Spleen (tissue), 11 donors: Measurements from ENCODE around the gene GTF2I. TPM values are rescaled to one million over a fixed set of nuclear protein-coding genes. Genes with fewer than 3 reads are reported as not detected.
A peak's percentile ranks its signal among the peaks of the same experiment; 100 is the strongest.
"Not testable (repeated sequence)": the region's sequence is repeated elsewhere in the genome, so short reads cannot be mapped to it uniquely, and the experiment has no call there.

Source experiments
- DNase-seq: peaks from one replicate; pipeline ENCODE4 v3.0.0-alpha.2; 2020
- H3K27ac ChIP-seq, 8 donors: fragments of 200-600 bp; sonication (generic) in 7 of 8; 1 replicate in 4 of 8; 2 replicates in 4 of 8; pipeline versions ENCODE4 v1.5.0 to v1.8.0; 2016 to 2021; ENCODE audit warnings: inconsistent platforms in 4 of 8, mild to moderate bottlenecking in 4 of 8, moderate library complexity in 1 of 8
- H3K27me3 ChIP-seq, 7 donors: fragments of 200-600 bp; sonication (generic) in 6 of 7; replicated peaks in 1 of 7; 1 replicate in 4 of 7; 2 replicates in 3 of 7; pipeline versions ENCODE4 v1.5.0 to v1.8.0; 2016 to 2021; ENCODE audit warnings: inconsistent platforms in 3 of 7, mild to moderate bottlenecking in 1 of 7
- H3K36me3 ChIP-seq, 6 donors: fragments of 200-600 bp; sonication (generic) in 5 of 6; 1 replicate in 4 of 6; 2 replicates in 2 of 6; pipeline versions ENCODE4 v1.5.0 to v1.8.0; 2016 to 2021; ENCODE audit warnings: inconsistent platforms in 2 of 6
- H3K4me1 ChIP-seq, 6 donors: fragments of 200-600 bp; sonication (generic) in 5 of 6; 1 replicate in 3 of 6; 2 replicates in 3 of 6; pipeline versions ENCODE4 v1.5.0 to v1.8.0; 2016 to 2021; ENCODE audit warnings: inconsistent platforms in 3 of 6
- H3K4me3 ChIP-seq, 8 donors: fragments of 200-600 bp; sonication (generic) in 7 of 8; 1 replicate in 4 of 8; 2 replicates in 4 of 8; pipeline versions ENCODE4 v1.5.0 to v1.8.0; 2016 to 2021; ENCODE audit warnings: inconsistent platforms in 4 of 8, mild to moderate bottlenecking in 4 of 8, moderate library complexity in 2 of 8
- H3K9me3 ChIP-seq, 8 donors: fragments of 200-600 bp; sonication (generic) in 7 of 8; 1 replicate in 4 of 8; 2 replicates in 4 of 8; pipeline versions ENCODE4 v1.5.0 to v1.8.0; 2016 to 2021; ENCODE audit warnings: inconsistent platforms in 4 of 8
- CTCF ChIP-seq, 11 experiments: fragments of 200-600 bp in 7 of 11; fragments of 450-650 bp in 4 of 11; sonication (generic) in 4 of 11; IDR thresholded peaks in 8 of 11; conservative IDR thresholded peaks in 3 of 11; 1 replicate in 7 of 11; 2 replicates in 4 of 11; pipeline versions ENCODE4 v1.4.0 to v1.8.0; 2016 to 2021; ENCODE audit warnings: antibody characterized with exemption in 11 of 11, inconsistent platforms in 4 of 11, mild to moderate bottlenecking in 1 of 11
- POLR2A ChIP-seq, 3 donors: fragments of 450-650 bp; IDR thresholded peaks; one replicate each; pipeline ENCODE4 v1.5.1; 2017; ENCODE audit warnings: antibody characterized with exemption in 3 of 3, mild to moderate bottlenecking in 1 of 3
- POLR2AphosphoS5 ChIP-seq, 3 donors: sonication (generic); formaldehyde crosslinking; IDR thresholded peaks; one replicate each; pipeline ENCODE4 v1.5.1; 2017; ENCODE audit warnings: antibody characterized with exemption in 3 of 3
- WGBS, 5 donors: extraction: QIAGEN DNeasy Blood & Tissue Kit in 3 of 5; methylation state at CpG; one replicate each; pipeline versions ENCODE4 v1.1.5 to v1.1.7; 2013 to 2018; 5-methylcytosine and 5-hydroxymethylcytosine counted together
- intact Hi-C: fragments of 100-400 bp; cut with DNase I; formaldehyde crosslinking; loops from one replicate; pipeline ENCODE4 v1.15.0; 2023; ENCODE audit warnings: low total_unique reads
- polyA plus RNA-seq, 3 donors: library from polyadenylated mRNA; stranded (reverse); fragments of 200-250 nt; gene quantifications; one replicate each; pipeline ENCODE4 v1.2.1, GENCODE V29; 2013
- total RNA-seq, 7 donors: library from RNA; depleted of rRNA in 3 of 7; stranded (reverse); fragments of >200 nt in 3 of 7; fragmentation: NEBNext Ultra II Directional in 4 of 7; extraction: Animal tissue kit (Norgen Biotek cat#: 25700) in 4 of 7; gene quantifications; one replicate each; pipeline versions ENCODE4 v1.1.0 to v1.2.1, GENCODE V29; 2016 to 2021
- donor health status: healthy with polysubstance abuse.
- donor health status: DM: no; HTN: no; CAD: no; lungs with moderate emphysema.
- donor health status: DM: no; HTN: no; CAD: no.
- donor health status: Bipolar disorder and iron deficiency.
- donor health status: healthy.
- donor health status: DM: no; HTN: no; CAD: no.
- donor health status: DM: yes; HTN: yes; CAD: no.

GTF2I gene
- total and polyA plus RNA-seq, 10 donors, result 13.5 to 257 (median 180) TPM

GRCh38 chr7:74684921-74685320, 27.4 kb downstream of the GTF2I start:
- no peaks in the 10 kb centered on the region for H3K9me3 ChIP-seq
- H3K27ac ChIP-seq, result peak overlapping the region in 4 of 8 donors; percentile 11 to 53 (median 42)
- H3K4me3 ChIP-seq, result no peak overlapping the region
- no peak for DNase-seq
- TF ChIP-seq CTCF (IDR thresholded peaks at IDR 0.05 in 8 of 11, conservative IDR thresholded peaks at IDR 0.05 in 3 of 11), result no peak
- TF ChIP-seq POLR2AphosphoS5 (IDR thresholded peaks at IDR 0.05), result no peak
- no peaks in the 10 kb centered on the region for H3K27me3 ChIP-seq
- 84 to 99% (median 92%) methylated on average over 5 of the region's 5 CpGs for WGBS, 5 donors
- peaks cover 0 to 29% (median 11%) of the 10 kb centered on the region in 6 donors for H3K36me3 ChIP-seq
- intact Hi-C loops, result no loop called here
- H3K4me1 ChIP-seq, result peaks cover 0 to 61% (median 14%) of the 10 kb centered on the region in 6 donors

GRCh38 chr7:74690474-74690873, 33.0 kb downstream of the GTF2I start:
- WGBS, 5 donors, result 80 to 96% (median 92%) methylated on average over 3 of the region's 3 CpGs
- intact Hi-C loops, result no loop called here
- Histone ChIP-seq H3K27ac (no peak overlapping the region), H3K4me1 (peaks cover 0 to 20% (median 6%) of the 10 kb centered on the region in 6 donors), H3K27me3 (no peaks in the 10 kb centered on the region), H3K9me3 (peaks cover 0 to 9% (median 0%) of the 10 kb centered on the region in 8 donors), H3K36me3 (peaks cover 0 to 78% (median 64%) of the 10 kb centered on the region in 6 donors), H3K4me3 (no peak overlapping the region)
- no peak for DNase-seq
- TF ChIP-seq POLR2A (IDR thresholded peaks at IDR 0.05) (no peak), POLR2AphosphoS5 (IDR thresholded peaks at IDR 0.05) (no peak), CTCF (IDR thresholded peaks at IDR 0.05 in 8 of 11, conservative IDR thresholded peaks at IDR 0.05 in 3 of 11) (no peak)

DNA sequence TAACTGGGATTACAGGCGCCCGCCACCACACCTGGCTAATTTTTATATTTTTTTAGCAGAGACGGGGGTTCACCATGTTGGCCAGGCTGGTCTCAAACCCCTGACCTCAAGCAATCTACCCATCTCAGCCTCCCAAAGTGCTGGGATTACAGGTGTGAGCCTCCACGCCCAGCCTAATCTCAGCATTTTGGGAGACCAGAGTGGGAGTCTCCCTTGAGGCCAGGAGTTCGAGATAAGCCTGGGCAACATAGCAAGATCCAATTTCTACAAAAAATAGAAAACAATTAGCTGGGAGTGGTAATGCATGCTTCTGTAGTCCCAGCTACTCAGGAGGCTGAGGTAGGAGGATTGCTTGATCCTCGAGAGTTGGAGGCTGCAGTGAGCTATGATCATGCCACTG, 46.9 kb downstream of the GTF2I start:
- intact Hi-C loops, DNase-seq, H3K4me1 ChIP-seq, H3K27ac ChIP-seq, H3K4me3 ChIP-seq, H3K27me3 ChIP-seq, H3K9me3 ChIP-seq: not testable (repeated sequence)
- peaks cover 0 to 100% (median 96%) of the 10 kb centered on the region in 6 donors for H3K36me3 ChIP-seq
- WGBS, 5 donors, result 94 to 100% (median 96%) methylated on average over 6 of the region's 6 CpGs

DNA sequence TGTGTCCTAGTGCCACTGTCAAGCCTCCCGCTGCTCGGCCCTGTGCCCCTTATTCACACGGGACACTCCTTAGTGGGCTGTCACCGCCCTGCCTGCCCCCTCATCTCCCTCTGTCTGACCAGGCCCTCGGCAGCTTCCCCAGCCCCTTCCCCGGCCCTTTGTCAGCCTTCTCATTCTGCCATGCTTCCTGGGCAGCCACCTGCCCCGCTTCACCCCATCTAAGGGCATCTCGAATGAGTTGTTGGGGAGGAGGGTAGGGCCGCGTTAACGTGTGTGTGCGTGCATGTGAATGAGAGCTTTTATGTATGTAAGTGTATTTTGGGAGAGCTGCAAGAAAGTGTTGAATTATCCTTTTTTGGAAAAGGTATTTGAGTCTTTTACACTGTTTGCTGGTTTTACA, 49.7 kb downstream of the GTF2I start:
- no peak overlapping the region for H3K4me3 ChIP-seq
- no peaks in the 10 kb centered on the region for H3K9me3 ChIP-seq
- H3K4me1 ChIP-seq, result no peaks in the 10 kb centered on the region
- H3K36me3 ChIP-seq, result peaks cover 0 to 100% (median 92%) of the 10 kb centered on the region in 6 donors
- no peak overlapping the region for H3K27ac ChIP-seq
- no peak for DNase-seq
- WGBS, 5 donors, result 91 to 94% (median 91%) methylated on average over 12 of the region's 12 CpGs
- peak in 1 of 3 donors; percentile 11 for TF ChIP-seq POLR2AphosphoS5 (IDR thresholded peaks at IDR 0.05)
- no peak for TF ChIP-seq CTCF (IDR thresholded peaks at IDR 0.05 in 8 of 11, conservative IDR thresholded peaks at IDR 0.05 in 3 of 11)
- intact Hi-C loops, result no loop called here
- H3K27me3 ChIP-seq, result no peaks in the 10 kb centered on the region
